Urinary bladder (tissue), 4 donors: ENCODE results near the gene PDE1C. TPM values are rescaled to one million over a fixed set of nuclear protein-coding genes. Genes with fewer than 3 reads are reported as not detected.

Experiments used
- DNase-seq: peaks from one replicate; pipeline ENCODE4 v3.0.0-alpha.2; 2015; ENCODE audit errors: extremely low spot score
- H3K27ac ChIP-seq: one replicate; pipeline ENCODE4 v1.5.1; 2013; ENCODE audit warnings: low read depth, mild to moderate bottlenecking, moderate library complexity
- H3K36me3 ChIP-seq: one replicate; pipeline ENCODE4 v1.6.1; 2013; ENCODE audit warnings: mild to moderate bottlenecking, moderate library complexity; ENCODE audit not compliant: insufficient read depth
- H3K4me1 ChIP-seq: one replicate; pipeline ENCODE4 v1.6.1; 2013; ENCODE audit warnings: mild to moderate bottlenecking, moderate library complexity; ENCODE audit not compliant: insufficient read depth
- H3K4me3 ChIP-seq: one replicate; pipeline ENCODE4 v1.5.1; 2013; ENCODE audit warnings: low read depth, low read length
- WGBS: extraction: QIAGEN DNeasy Blood & Tissue Kit; methylation state at CpG from one replicate; pipeline ENCODE4 v1.1.7; 2013; 5-methylcytosine and 5-hydroxymethylcytosine counted together
- polyA plus RNA-seq: library from polyadenylated mRNA; stranded (reverse); fragments of 200-250 nt; gene quantifications from one replicate; pipeline ENCODE4 v1.2.3, GENCODE V29; 2013
- total RNA-seq: library from RNA; depleted of rRNA; stranded (reverse); fragments of >200 nt; gene quantifications from one replicate; pipeline ENCODE4 v1.2.3, GENCODE V29; 2014
- donor health status: healthy with polysubstance abuse.
- donor health status: healthy.

PDE1C gene
- total and polyA plus RNA-seq, 2 donors = 15.9 to 20.4 TPM

- H3K4me3 ChIP-seq = no peak overlapping the region
These were observed 1.0 kb downstream of the PDE1C start for GRCh38 chr7:32069116-32069650.

GRCh38 chr7:32068411-32069101 is 1.7 kb downstream of the PDE1C start:
- WGBS = 39% methylated on average over 11 of the region's 11 CpGs
- no peaks in the 10 kb centered on the region for H3K4me1 ChIP-seq
- no peak overlapping the region for H3K27ac ChIP-seq
- no peaks in the 10 kb centered on the region for H3K36me3 ChIP-seq
- DNase-seq = no peak
- H3K4me3 ChIP-seq = no peak overlapping the region

More at GRCh38 chr7:32069116-32069650, 1.0 kb downstream of the PDE1C start:
- H3K4me1 ChIP-seq = no peaks in the 10 kb centered on the region
- no peak for DNase-seq
- no peak overlapping the region for H3K27ac ChIP-seq
- H3K36me3 ChIP-seq = no peaks in the 10 kb centered on the region

GRCh38 chr7:32066441-32066840 is 3.8 kb downstream of the PDE1C start:
- Histone ChIP-seq H3K27ac (no peak overlapping the region), H3K4me3 (no peak overlapping the region), H3K4me1 (no peaks in the 10 kb centered on the region), H3K36me3 (no peaks in the 10 kb centered on the region)
- no peak for DNase-seq
- WGBS = 71% methylated on average over 2 of the region's 2 CpGs

GRCh38 chr7:32063614-32064013 is 6.6 kb downstream of the PDE1C start:
- Histone ChIP-seq H3K36me3 (no peaks in the 10 kb centered on the region), H3K27ac (no peak overlapping the region), H3K4me1 (no peaks in the 10 kb centered on the region), H3K4me3 (no peak overlapping the region)
- 93% methylated on average over 5 of the region's 5 CpGs for WGBS
- no peak for DNase-seq

- H3K27ac ChIP-seq = no peak overlapping the region
- DNase-seq = peak; percentile 53
- no peaks in the 10 kb centered on the region for H3K36me3 ChIP-seq
- 45% methylated on average over 5 of the region's 5 CpGs for WGBS
- no peak overlapping the region for H3K4me3 ChIP-seq
- H3K4me1 ChIP-seq = no peaks in the 10 kb centered on the region
These were observed 8.1 kb downstream of the PDE1C start for GRCh38 chr7:32062150-32062549.

GRCh38 chr7:32061346-32061745 is 8.9 kb downstream of the PDE1C start:
- no peak overlapping the region for H3K27ac ChIP-seq
- H3K4me1 ChIP-seq = no peaks in the 10 kb centered on the region
- WGBS = 87% methylated on average over 3 of the region's 3 CpGs

GRCh38 chr7:32059289-32060011 is 10.8 kb downstream of the PDE1C start:
- Histone ChIP-seq H3K4me3 (no peak overlapping the region), H3K36me3 (no peaks in the 10 kb centered on the region), H3K4me1 (no peaks in the 10 kb centered on the region), H3K27ac (no peak overlapping the region)
- 22% methylated on average over 6 of the region's 6 CpGs for WGBS
- DNase-seq = peak; percentile 29

More at GRCh38 chr7:32061346-32061745, 8.9 kb downstream of the PDE1C start:
- no peaks in the 10 kb centered on the region for H3K36me3 ChIP-seq
- H3K4me3 ChIP-seq = no peak overlapping the region
- no peak for DNase-seq

GRCh38 chr7:32058002-32058401 is 12.2 kb downstream of the PDE1C start:
- H3K27ac ChIP-seq = no peak overlapping the region
- H3K4me1 ChIP-seq = no peaks in the 10 kb centered on the region
- H3K36me3 ChIP-seq = no peaks in the 10 kb centered on the region
- DNase-seq = no peak
- 78% methylated on average over 5 of the region's 5 CpGs for WGBS
- H3K4me3 ChIP-seq = no peak overlapping the region

- no peaks in the 10 kb centered on the region for H3K36me3 ChIP-seq
- 48% methylated on average over 1 of the region's 1 CpG for WGBS
These were observed 13.4 kb downstream of the PDE1C start for GRCh38 chr7:32056767-32057166.

GRCh38 chr7:32053204-32053603 is 17.0 kb downstream of the PDE1C start:
- Histone ChIP-seq H3K36me3 (no peaks in the 10 kb centered on the region), H3K27ac (no peak overlapping the region), H3K4me3 (no peak overlapping the region), H3K4me1 (no peaks in the 10 kb centered on the region)
- DNase-seq = no peak
- 99% methylated on average over 3 of the region's 3 CpGs for WGBS

More at GRCh38 chr7:32056767-32057166, 13.4 kb downstream of the PDE1C start:
- DNase-seq = no peak
- H3K4me1 ChIP-seq = no peaks in the 10 kb centered on the region
- no peak overlapping the region for H3K4me3 ChIP-seq
- no peak overlapping the region for H3K27ac ChIP-seq

- no peaks in the 10 kb centered on the region for H3K36me3 ChIP-seq
- 86% methylated on average over 5 of the region's 5 CpGs for WGBS
- H3K4me1 ChIP-seq = no peaks in the 10 kb centered on the region
These were observed 19.1 kb downstream of the PDE1C start for GRCh38 chr7:32051128-32051527.

GRCh38 chr7:32049599-32049998 is 20.6 kb downstream of the PDE1C start:
- H3K4me3 ChIP-seq = no peak overlapping the region
- no peaks in the 10 kb centered on the region for H3K36me3 ChIP-seq
- DNase-seq = no peak
- 85% methylated on average over 3 of the region's 3 CpGs for WGBS
- H3K27ac ChIP-seq = no peak overlapping the region
- no peaks in the 10 kb centered on the region for H3K4me1 ChIP-seq

More at GRCh38 chr7:32051128-32051527, 19.1 kb downstream of the PDE1C start:
- no peak overlapping the region for H3K4me3 ChIP-seq
- no peak overlapping the region for H3K27ac ChIP-seq
- DNase-seq = no peak

- 23% methylated on average over 3 of the region's 3 CpGs for WGBS
- H3K4me1 ChIP-seq = no peaks in the 10 kb centered on the region
- H3K36me3 ChIP-seq = no peaks in the 10 kb centered on the region
- no peak overlapping the region for H3K27ac ChIP-seq
- H3K4me3 ChIP-seq = no peak overlapping the region
- no peak for DNase-seq
These were observed 21.2 kb downstream of the PDE1C start for GRCh38 chr7:32048970-32049491.

- Histone ChIP-seq H3K4me1 (no peaks in the 10 kb centered on the region), H3K27ac (no peak overlapping the region), H3K4me3 (no peak overlapping the region), H3K36me3 (no peaks in the 10 kb centered on the region)
- no peak for DNase-seq
These were observed 22.4 kb downstream of the PDE1C start for GRCh38 chr7:32047801-32048200.
